Activated naive CD4-positive, alpha-beta T cell treated with Interleukin-2 at 50 U/mL for 16 hours (primary cell): ENCODE data around the gene DOCK2.
A peak's percentile ranks its signal among the peaks of the same experiment; 100 is the strongest.
"Not testable (repeated sequence)": the region's sequence is repeated elsewhere in the genome, so short reads cannot be mapped to it uniquely, and the experiment has no call there.

Experiments used
- DNase-seq: peaks from one replicate; pipeline ENCODE4 v3.0.0-alpha.2; 2020

The DOCK2 gene

GRCh38 chr5:169637085-169637548 is at the start of gene DOCK2:
DOCK2 (plus strand) TSS chr5:169637275; CDS start chr5:169637327, 52 bp downstream.
- DNase-seq = peak; percentile 68

GRCh38 chr5:169590602-169591001 is 46.5 kb upstream of the DOCK2 start:
- no peak for DNase-seq

GRCh38 chr5:169591636-169592035 is 45.4 kb upstream of the DOCK2 start:
- no peak for DNase-seq

- no peak for DNase-seq
These were observed 44.0 kb upstream of the DOCK2 start for GRCh38 chr5:169592937-169593650.

GRCh38 chr5:169595172-169595820 is 41.8 kb upstream of the DOCK2 start:
- DNase-seq = no peak

GRCh38 chr5:169599451-169599850 is 37.6 kb upstream of the DOCK2 start:
- DNase-seq = no peak

- no peak for DNase-seq
These were observed 34.5 kb upstream of the DOCK2 start for GRCh38 chr5:169602535-169602934.

- no peak for DNase-seq
These were observed 30.8 kb upstream of the DOCK2 start for GRCh38 chr5:169606279-169606678.

- no peak for DNase-seq
These were observed 29.2 kb upstream of the DOCK2 start for GRCh38 chr5:169607882-169608281.

- DNase-seq = no peak
These were observed 27.4 kb upstream of the DOCK2 start for GRCh38 chr5:169609716-169610115.

- no peak for DNase-seq
These were observed 26.5 kb upstream of the DOCK2 start for GRCh38 chr5:169610606-169611005.

GRCh38 chr5:169615561-169615960 is 21.5 kb upstream of the DOCK2 start:
- DNase-seq = no peak

GRCh38 chr5:169624307-169624706 is 12.8 kb upstream of the DOCK2 start:
- DNase-seq = not testable (repeated sequence)

GRCh38 chr5:169626779-169627178 is 10.3 kb upstream of the DOCK2 start:
- DNase-seq = no peak

- no peak for DNase-seq
These were observed 9.5 kb upstream of the DOCK2 start for GRCh38 chr5:169627551-169627950.

- no peak for DNase-seq
These were observed 8.2 kb upstream of the DOCK2 start for GRCh38 chr5:169628892-169629291.

- DNase-seq = no peak
These were observed 7.1 kb upstream of the DOCK2 start for GRCh38 chr5:169629847-169630548.

- DNase-seq = no peak
These were observed 5.7 kb upstream of the DOCK2 start for GRCh38 chr5:169631360-169631759.

GRCh38 chr5:169632946-169633345 is 4.1 kb upstream of the DOCK2 start:
- DNase-seq = no peak

GRCh38 chr5:169634606-169635005 is 2.5 kb upstream of the DOCK2 start:
- no peak for DNase-seq

GRCh38 chr5:169635936-169636335 is 1.1 kb upstream of the DOCK2 start:
- DNase-seq = no peak

- no peak for DNase-seq
These were observed 494 bp upstream of the DOCK2 start for GRCh38 chr5:169636477-169637084.

- peak; percentile 73 for DNase-seq
These were observed 560 bp downstream of the DOCK2 start for GRCh38 chr5:169637549-169638121.
